Fibroblast of skin of right quadriceps (primary cell): ENCODE measurements around the gene ATP13A3.
A peak's percentile ranks its signal among the peaks of the same experiment; 100 is the strongest.

ENCODE experiments used
- DNase-seq: peaks from one replicate; pipeline ENCODE4 v3.0.0-alpha.2; 2013

The ATP13A3 gene

GRCh38 chr3:194387926-194388418 lies 98.8 kb downstream of the ATP13A3 start:
- no peak for DNase-seq

GRCh38 chr3:194387276-194387675 lies 99.5 kb downstream of the ATP13A3 start:
- no peak for DNase-seq

DNA sequence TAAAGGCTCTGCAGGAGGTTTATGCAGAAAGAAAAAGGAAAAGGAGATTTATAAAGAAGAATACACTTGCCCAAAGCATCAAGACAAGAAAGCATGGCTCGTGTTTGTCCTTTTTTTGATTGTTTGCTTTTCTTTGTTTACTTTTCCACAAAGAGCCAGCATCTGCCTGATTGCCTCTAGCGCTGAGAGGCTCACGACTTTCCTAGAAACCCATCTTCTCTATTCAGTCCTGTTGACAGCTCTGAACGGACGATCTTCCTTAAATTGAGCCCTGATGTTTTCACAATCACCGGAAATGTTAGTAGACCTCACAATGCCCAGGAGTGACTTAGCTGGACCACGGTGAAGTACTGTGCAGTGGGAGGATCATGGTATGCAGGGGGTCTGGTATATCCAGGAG lies 100.2 kb downstream of the ATP13A3 start:
- DNase-seq = no peak

GRCh38 chr3:194386066-194386465 lies 100.7 kb downstream of the ATP13A3 start:
- no peak for DNase-seq

DNA sequence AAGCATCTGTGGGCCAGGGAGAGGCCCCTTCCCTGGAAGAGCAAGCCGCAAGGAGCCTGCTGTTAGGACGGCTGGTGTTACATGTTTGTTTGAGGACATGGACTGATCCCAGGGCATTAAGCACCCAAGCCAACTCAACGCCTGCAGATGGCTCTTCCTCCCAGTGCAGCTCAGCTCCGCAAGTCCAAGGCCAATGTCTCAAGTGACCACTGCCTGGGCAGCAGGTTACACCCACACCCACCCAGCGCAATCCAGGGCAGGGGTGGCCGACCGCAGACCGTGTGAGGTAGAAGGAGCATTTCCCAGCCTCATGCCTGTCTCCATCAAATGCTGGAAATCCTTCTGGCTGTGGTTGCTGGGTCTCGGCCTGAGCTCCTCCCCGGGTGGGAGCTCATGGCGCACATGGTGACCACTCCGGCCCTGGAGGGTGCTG lies 102.2 kb downstream of the ATP13A3 start:
- DNase-seq = no peak

GRCh38 chr3:194384156-194384555 lies 102.6 kb downstream of the ATP13A3 start:
- no peak for DNase-seq

DNA sequence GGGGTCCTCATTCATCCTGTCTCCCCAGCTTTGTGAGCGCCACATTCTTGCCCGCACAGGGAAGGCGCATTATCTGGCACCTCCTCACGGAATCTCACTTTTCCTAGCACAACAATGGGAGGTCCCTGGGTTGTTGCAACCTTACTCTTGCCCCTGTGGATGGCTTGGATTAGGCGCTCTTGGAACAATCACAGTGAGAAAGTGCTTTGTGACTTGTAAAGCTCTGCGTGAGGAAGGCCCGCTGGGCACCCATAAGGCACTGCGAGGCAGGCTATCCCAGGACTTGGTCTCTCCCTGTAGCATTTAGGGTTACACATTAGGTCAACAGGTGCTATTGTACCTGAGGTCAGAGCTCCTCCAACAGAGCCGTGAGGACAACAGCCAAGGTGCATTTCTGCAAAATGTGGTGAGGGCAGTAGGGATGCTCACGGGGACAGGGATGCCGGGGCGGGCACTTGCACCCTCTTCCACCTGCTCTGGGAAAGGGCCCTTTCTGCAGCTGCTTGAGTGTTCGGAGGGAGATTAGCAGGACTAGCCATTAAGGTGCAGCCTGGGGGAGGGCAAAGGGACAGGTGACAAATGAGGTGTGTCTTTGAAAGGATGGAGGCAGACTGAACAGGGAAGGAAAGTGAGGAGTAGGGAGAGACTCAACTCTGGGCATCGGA lies 103.4 kb downstream of the ATP13A3 start:
- no peak for DNase-seq

DNA sequence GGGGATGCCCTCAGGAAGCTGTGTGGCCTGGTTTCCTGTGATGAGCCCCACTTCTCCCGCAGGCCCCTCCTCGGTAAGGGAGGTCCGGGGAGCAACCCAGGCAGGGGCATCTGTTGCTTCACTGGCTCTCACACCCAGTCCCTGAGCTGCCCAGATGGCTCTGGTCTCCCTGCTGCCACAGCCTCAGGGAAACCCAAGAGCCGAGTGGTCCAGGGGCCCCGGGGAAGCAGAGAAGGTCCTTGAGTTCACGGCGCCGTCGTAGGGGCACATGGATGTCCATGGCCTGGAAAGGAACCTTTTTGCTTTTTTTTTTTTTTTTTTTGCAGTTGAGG lies 103.9 kb downstream of the ATP13A3 start:
- no peak for DNase-seq

DNA sequence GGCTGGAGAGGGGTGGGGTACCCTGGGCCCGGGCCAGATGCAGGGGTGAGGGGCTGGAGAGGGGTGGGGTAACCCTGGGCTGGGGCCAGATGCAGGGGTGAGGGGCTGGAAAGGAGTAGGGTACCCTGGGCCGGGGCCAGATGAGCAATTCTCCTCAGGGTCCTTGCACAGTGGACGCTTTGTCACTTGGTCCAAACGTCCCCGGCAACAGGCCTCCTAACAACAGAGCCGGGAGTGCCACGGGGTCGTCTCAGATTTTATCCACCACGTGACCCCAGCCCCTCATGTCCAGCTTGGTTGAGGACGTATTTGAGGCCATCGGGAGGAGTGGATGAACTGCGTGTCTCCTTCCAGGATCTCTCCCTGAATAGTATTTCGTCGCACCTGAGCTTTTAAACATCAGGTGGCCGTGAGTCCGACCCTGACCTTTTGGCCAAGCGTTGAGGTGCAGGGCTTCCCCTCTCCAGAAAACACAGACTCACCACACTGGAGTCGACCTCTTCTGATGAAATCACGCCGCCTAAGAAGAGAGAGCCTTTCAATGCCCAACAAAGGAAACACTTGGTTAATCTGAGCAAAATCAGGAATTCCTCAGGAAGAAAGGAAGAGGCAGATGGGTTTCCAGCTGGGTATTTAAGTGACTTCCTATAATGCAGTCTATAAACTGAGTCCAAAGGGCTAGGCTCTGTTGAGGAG lies 104.5 kb downstream of the ATP13A3 start:
- no peak for DNase-seq

DNA sequence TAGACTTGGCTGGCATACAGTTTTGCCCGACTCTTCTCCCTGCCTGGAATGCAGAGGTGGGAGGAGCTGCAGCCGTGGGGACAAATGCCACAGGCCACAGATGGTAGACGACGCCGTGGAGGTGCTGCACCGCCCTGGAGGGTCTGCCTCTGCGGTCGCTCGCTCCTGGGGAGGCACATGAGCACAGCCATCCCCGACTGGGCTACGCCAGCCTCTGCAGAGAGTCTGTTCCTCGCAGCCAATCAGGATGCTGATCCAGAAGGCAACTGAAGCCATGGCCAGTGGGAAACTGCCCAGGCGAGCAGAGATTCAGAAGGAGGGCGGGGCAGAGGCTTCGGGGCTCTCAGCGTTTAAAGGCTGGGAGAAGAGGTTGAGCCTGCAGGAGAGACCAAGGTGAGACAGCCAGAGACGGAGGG lies 105.3 kb downstream of the ATP13A3 start:
- DNase-seq = no peak

DNA sequence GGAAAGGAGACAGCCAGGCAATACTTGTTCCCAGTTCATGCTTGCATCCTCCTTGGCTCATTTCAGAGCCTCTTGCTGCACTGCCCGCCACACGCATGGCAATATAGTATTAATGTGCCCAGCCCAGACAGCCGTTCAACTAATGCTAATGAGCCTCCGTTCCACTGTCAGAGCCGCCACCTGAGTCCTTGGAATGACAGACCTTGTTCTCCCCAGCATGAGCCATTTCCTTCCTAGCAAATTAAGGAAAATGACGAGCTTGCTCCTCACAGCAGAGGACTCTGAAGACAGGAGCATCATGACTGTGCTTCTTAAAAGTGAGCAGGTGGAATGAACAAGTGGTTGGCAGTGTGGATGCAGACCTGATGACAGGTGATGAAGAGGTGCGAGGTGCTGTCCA lies 106.5 kb downstream of the ATP13A3 start:
- DNase-seq = no peak

DNA sequence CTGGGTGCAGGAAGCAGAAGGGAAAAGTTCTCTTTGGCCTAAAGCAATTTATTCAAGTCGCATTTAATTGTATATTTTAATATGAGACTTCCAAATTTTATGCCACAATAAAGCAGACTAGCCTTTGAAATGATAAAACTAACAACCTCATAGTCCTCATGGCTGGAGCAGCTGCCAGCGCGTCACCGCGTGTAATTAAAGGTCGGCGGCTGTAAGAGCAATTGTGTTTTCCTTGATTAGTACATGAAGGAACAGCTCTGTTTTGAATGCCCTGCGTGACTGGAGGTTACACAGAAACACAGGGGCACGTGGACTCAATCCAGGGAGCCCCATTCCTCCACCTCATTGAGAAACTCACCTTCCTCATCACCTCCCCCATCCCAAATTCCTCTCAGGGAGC lies 107.2 kb downstream of the ATP13A3 start:
- DNase-seq = no peak

DNA sequence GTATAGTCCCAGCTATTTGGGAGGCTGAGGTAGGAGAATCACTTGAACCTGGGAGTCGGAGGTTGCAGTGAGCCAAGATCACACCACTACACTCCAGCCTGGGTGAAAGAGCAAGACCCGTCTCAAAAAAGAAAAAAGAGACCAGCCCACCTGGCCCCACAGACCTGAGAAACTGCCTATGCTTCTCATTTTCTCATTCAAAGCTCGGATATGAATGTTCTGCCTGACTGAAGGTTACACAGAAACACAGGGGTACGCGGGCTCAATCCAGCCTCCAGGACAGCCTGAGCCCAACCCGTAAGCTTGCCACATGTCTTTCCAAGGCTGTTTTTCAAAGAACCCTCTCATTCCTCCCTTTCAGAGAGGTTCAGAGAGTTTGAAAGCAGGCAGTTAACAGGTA lies 107.6 kb downstream of the ATP13A3 start:
- no peak for DNase-seq

DNA sequence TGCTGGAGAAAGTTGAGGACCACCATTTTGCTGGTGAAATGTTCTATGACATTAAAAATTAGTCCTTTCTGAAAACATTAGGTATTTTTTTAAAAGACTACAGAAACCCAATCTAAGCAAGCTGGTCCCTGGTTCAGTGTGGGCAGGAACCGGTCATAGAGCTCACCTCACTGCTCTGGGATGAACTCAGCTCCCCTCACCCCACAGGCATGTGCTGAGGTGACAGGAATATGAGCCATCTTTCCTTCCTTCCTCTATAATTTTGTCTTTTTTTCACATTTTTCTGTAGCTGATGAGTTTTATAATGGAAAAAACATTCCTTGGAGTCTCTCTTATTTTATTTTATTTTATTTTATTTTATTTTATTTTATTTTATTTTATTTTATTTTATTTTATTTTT lies 109.1 kb downstream of the ATP13A3 start:
- no peak for DNase-seq

DNA sequence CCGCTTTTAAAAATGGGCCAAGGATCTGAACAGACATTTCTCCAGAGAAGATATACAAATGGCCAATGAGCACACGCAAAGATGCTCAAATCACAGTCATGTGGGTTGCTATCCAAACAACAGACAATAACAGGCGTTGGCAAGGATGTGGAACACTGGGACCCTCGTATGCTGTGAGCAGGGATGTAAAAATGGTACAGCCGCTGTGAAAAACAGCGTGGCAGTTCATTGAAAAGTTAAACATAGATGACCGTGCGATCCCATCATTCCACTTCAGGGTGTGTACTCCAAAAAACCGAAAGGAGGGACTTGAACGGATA lies 110.6 kb downstream of the ATP13A3 start:
- no peak for DNase-seq

GRCh38 chr3:194375473-194376240 lies 111.1 kb downstream of the ATP13A3 start:
- no peak for DNase-seq

- no peak for DNase-seq
Observed at GRCh38 chr3:194374935-194375334, 111.9 kb downstream of the ATP13A3 start.

GRCh38 chr3:194373899-194374298 lies 112.9 kb downstream of the ATP13A3 start:
- no peak for DNase-seq

DNA sequence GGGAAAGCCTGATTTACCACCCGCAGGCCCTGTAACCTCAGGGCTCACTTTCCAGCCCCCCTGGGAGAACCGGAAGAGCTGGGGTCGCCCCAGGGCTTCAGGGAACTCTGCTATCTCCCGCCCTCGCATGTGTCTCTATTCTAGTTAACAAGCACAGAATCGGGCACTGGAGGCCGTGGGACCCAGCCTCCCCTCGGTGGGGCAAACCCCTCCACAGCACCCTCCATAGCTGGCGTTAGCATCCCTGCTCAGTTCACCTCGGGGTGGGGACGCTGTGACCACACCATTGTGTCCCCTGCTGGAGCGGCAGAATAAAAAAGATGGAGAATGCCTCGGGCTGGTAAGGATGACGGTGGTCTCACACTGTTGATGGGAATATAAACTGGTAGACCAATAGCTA lies 113.8 kb downstream of the ATP13A3 start:
- DNase-seq = no peak

GRCh38 chr3:194370753-194371152 lies 116.0 kb downstream of the ATP13A3 start:
- DNase-seq = no peak

- DNase-seq = peak; percentile 58
Observed at GRCh38 chr3:194369522-194370279, 117.1 kb downstream of the ATP13A3 start, which contains the start of gene LRRC15. TSS of gene LRRC15 (minus strand) at chr3:194369743. CDS start at chr3:194361043, 8,700 bp downstream.

DNA sequence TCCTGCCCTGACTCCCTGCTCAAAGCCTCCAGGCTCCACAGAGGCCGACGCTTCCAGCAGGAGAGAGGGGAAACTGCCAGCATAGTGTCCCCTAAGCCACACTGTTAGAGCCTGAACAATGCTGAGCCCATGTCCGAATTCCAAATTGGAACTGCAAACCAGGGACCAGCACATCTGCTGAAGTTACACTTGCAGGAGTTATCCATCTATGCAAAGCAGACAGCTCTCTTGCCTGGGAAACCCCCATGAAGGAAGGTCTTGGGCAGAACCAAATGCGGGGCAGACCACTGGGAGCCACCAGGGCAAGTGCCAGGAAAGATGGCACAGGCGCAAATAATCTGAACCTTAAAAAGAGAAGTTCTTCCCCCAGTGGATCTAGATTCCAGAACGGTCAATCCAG lies 117.9 kb downstream of the ATP13A3 start:
- no peak for DNase-seq
